Activated naive CD4-positive, alpha-beta T cell treated with anti-CD3 and anti-CD28 coated beads for 36 hours (primary cell): ENCODE results near the gene BRF1. TPM values are rescaled to one million over a fixed set of nuclear protein-coding genes. Genes with fewer than 3 reads are reported as not detected.
"Not testable (repeated sequence)": the region's sequence is repeated elsewhere in the genome, so short reads cannot be mapped to it uniquely, and the experiment has no call there.

Experiments
- CTCF ChIA-PET: fragments of 350-600 bp; sonication (Branson Sonifier 250); formaldehyde crosslinking; loops from one replicate; lab custom pipeline; 2021; ENCODE audit warnings: antibody characterized with exemption; lab: Charles Lee
- DNase-seq: peaks from one replicate; pipeline ENCODE4 v3.0.0-alpha.2; 2020
- H3K27ac Mint-ChIP-seq: one replicate; pipeline ENCODE4 v1.8.0; 2021; ENCODE audit warnings: mild to moderate bottlenecking, mixed read lengths
- H3K27me3 Mint-ChIP-seq: one replicate; pipeline ENCODE4 v1.8.0; 2021; ENCODE audit warnings: low read depth, mixed read lengths
- H3K36me3 Mint-ChIP-seq: one replicate; pipeline ENCODE4 v1.8.0; 2021; ENCODE audit warnings: low read depth, mixed read lengths
- H3K4me1 Mint-ChIP-seq: one replicate; pipeline ENCODE4 v1.8.0; 2021; ENCODE audit warnings: low read depth, mixed read lengths
- H3K4me3 Mint-ChIP-seq: one replicate; pipeline ENCODE4 v1.8.0; 2021; ENCODE audit warnings: mild to moderate bottlenecking, moderate library complexity, mixed read lengths
- H3K9me3 Mint-ChIP-seq: one replicate; pipeline ENCODE4 v1.8.0; 2021; ENCODE audit warnings: mixed read lengths
- intact Hi-C: fragments of 100-400 bp; cut with micrococcal nuclease; formaldehyde crosslinking; loops from one replicate; pipeline ENCODE4 v1.15.1; 2023
- total RNA-seq, 2 experiments: library from RNA; stranded (reverse); gene quantifications; one replicate each; pipeline ENCODE4 v1.2.3, GENCODE V29; 2021

BRF1 gene
- total RNA-seq, 2 experiments from 2014 or later, result 20.6 to 23.4 TPM

DNA sequence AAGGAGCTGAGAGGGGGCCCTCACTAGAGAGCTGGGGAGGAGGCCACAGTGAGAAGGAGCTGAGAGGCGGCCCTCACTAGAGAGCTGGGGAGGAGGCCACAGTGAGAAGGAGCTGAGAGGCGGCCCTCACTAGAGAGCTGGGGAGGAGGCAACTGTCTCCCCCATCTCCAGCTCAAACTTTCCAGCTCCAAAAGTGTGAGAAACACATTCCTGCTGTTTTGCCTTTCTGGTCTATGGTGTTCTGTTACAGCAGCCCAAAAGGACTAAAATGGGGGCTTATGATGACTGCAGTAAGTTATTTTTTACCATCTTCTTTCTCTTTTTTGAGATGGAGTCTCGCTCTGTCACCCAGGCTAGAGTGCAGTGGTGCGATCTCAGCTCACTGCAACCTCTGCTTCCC is 23.4 kb downstream of the BRF1 start:
- H3K27ac Mint-ChIP-seq, H3K4me1 Mint-ChIP-seq, H3K9me3 Mint-ChIP-seq, DNase-seq, H3K4me3 Mint-ChIP-seq, intact Hi-C loops, H3K36me3 Mint-ChIP-seq, H3K27me3 Mint-ChIP-seq: not testable (repeated sequence)
- CTCF ChIA-PET, result interaction anchor here (0.6 kb wide), 1 partner anchor 240 kb away, joined by 3 read pairs; no protein-coding TSS in a partner anchor

DNA sequence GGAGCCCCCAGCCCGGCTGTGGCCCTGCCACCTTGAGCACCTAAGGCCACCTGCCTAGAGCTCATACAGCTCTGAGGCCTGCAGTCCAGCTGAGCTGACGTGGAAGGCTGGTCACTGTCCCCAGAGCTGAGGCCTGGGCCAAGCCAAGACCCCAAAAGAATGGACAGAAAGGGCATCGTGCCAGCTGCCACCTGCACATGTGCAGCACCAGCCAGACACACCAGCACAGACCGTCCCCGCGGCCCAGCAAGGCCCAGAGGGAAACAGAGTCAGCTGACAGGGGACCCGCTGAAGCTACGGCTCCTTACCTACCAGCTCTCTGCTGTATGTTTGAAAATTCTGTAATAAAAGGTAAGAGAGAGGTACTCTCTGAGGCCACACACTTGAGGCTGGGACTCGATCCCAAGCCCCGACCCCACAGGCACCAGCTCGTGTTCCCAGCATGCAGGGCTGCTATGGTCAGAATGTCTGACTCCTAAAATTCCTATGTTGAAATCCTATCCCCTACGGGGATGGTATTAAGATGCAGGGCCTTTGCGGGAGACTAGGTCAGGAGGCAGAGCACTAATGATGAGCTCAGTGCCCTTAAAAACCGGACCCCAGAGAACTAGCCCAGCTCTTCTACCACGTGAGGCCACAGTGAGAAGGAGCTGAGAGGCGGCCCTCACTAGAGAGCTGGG is 25.4 kb downstream of the BRF1 start:
- Mint-ChIP-seq H3K27ac (no peak overlapping the region), H3K27me3 (no peaks in the 10 kb centered on the region), H3K9me3 (no peaks in the 10 kb centered on the region), H3K4me1 (peaks cover 2% of the 10 kb centered on the region), H3K36me3 (peaks cover 2% of the 10 kb centered on the region), H3K4me3 (no peak overlapping the region)
- DNase-seq, result no peak
- intact Hi-C loops, result no loop called here
- CTCF ChIA-PET, result interaction anchor here (0.5 kb wide), 1 partner anchor 190 kb away, joined by 5 read pairs; no protein-coding TSS in a partner anchor

GRCh38 chr14:105274637-105275036 is 26.2 kb downstream of the BRF1 start:
- peaks cover 2% of the 10 kb centered on the region for H3K4me1 Mint-ChIP-seq
- H3K27ac Mint-ChIP-seq, result no peak overlapping the region
- no peak for DNase-seq
- H3K9me3 Mint-ChIP-seq, result no peaks in the 10 kb centered on the region
- CTCF ChIA-PET, result no interaction called here
- H3K36me3 Mint-ChIP-seq, result peaks cover 2% of the 10 kb centered on the region
- no peaks in the 10 kb centered on the region for H3K27me3 Mint-ChIP-seq
- H3K4me3 Mint-ChIP-seq, result no peak overlapping the region
- intact Hi-C loops, result no loop called here

- intact Hi-C loops, result no loop called here
- no peak for DNase-seq
- Mint-ChIP-seq H3K27ac (no peak overlapping the region), H3K9me3 (no peaks in the 10 kb centered on the region), H3K36me3 (peaks cover 2% of the 10 kb centered on the region), H3K27me3 (no peaks in the 10 kb centered on the region), H3K4me1 (peaks cover 2% of the 10 kb centered on the region), H3K4me3 (no peak overlapping the region)
- CTCF ChIA-PET, result interaction anchor here (0.6 kb wide), 1 partner anchor 9 kb away, joined by 3 read pairs; no protein-coding TSS in a partner anchor
Measured at GRCh38 chr14:105273062-105273461, 27.7 kb downstream of the BRF1 start.

DNA sequence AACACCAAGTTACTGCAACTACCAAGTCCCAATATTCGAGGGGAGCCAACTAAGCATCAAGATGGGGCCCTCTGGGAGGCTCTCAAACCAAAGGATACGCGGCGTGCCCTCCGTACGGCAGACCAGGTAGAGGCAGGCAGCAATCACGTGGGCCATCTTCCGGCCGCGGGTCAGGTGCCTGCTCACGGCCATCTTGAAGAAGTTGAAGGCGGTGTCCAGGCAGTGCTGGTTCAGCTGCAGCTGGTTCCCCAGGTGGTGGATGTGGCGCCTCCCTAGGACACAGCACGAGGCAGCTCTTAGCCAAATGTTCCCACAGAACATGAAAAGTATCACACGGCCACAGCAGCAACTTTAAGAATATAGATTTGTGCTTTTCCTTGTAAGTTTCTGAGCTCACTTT is 28.2 kb downstream of the BRF1 start:
- Mint-ChIP-seq H3K4me3 (no peak overlapping the region), H3K4me1 (peaks cover 2% of the 10 kb centered on the region), H3K27ac (no peak overlapping the region), H3K36me3 (peaks cover 2% of the 10 kb centered on the region), H3K27me3 (no peaks in the 10 kb centered on the region), H3K9me3 (no peaks in the 10 kb centered on the region)
- intact Hi-C loops, result no loop called here
- CTCF ChIA-PET, result interaction anchor here (0.6 to 1.0 kb wide), 2 partner anchors 9 to 12 kb away, joined by 3 read pairs; no protein-coding TSS in a partner anchor
- DNase-seq, result no peak

DNA sequence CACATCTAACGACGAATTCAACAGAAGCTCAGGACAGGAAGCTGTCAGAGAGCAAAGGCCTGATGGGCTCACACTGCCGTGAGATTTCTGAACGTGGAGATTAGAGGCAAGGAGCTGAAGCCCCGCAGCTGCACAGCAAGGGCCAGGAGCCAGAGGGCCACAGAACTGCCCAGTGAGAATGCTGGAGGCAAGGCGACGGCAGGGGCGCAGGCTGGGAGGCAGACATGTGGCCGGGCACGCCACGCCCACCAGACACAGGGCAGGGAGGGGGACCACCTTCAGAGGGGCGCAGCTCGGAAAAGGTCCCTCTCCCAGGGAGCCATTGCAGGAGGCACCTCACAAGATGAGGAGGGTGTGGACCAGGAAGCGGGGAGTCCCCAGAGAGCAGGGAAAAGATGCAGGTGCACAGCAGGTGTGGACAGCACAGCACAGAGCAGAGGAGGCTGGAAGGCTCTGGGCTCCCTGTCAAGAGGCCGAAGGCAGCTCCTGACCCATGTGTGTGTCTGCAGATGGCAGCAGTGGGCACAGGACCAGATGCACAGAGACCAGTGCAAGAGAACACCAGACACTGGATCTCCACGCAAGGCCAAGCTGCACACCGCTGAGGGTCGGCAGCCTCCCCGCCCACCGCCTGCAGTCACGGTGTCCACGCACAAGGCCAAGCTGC is 29.4 kb downstream of the BRF1 start:
- no peaks in the 10 kb centered on the region for H3K27me3 Mint-ChIP-seq
- intact Hi-C loops, result no loop called here
- CTCF ChIA-PET, result interaction anchor here (1.0 kb wide), 1 partner anchor 11 kb away, joined by 3 read pairs; no protein-coding TSS in a partner anchor
- no peak overlapping the region for H3K4me3 Mint-ChIP-seq
- H3K36me3 Mint-ChIP-seq, result peaks cover 2% of the 10 kb centered on the region
- no peak overlapping the region for H3K27ac Mint-ChIP-seq
- no peaks in the 10 kb centered on the region for H3K9me3 Mint-ChIP-seq
- H3K4me1 Mint-ChIP-seq, result peaks cover 2% of the 10 kb centered on the region
- DNase-seq, result no peak

GRCh38 chr14:105269405-105269804 is 31.4 kb downstream of the BRF1 start:
- no peaks in the 10 kb centered on the region for H3K27me3 Mint-ChIP-seq
- H3K4me3 Mint-ChIP-seq, result no peak overlapping the region
- H3K9me3 Mint-ChIP-seq, result no peaks in the 10 kb centered on the region
- intact Hi-C loops, result no loop called here
- peaks cover 2% of the 10 kb centered on the region for H3K36me3 Mint-ChIP-seq
- H3K27ac Mint-ChIP-seq, result no peak overlapping the region
- CTCF ChIA-PET, result no interaction called here
- peaks cover 2% of the 10 kb centered on the region for H3K4me1 Mint-ChIP-seq
- no peak for DNase-seq

DNA sequence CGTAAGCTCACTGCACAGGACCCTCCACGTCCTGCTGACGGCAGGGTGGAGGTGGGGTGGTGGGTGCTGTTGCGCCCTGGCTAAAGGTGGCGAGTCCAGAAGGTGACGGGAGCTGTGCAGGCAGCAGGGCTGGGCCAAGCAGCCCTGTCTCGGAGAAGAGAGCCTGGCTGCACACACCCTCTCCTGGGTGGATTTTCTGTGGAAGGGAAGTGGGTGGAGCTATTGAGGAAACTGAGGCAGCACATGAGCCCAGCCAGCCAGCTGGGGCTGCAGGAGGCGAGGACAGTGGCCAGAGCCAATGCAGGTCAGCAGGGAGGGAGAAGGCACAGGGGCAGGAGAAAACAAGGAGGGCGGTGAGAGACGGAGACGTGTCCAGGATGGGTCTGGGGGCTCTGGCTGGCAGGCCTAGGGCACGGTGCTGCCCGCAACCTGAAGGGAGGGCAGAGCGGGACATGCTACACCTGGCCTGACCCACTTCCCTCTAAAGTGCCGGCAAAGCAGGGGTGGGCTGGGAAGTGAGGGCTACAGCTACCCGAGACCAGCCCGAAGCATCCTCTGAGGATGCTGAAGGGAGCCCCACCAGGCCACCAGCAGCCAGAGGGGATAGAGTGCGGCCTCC is 32.0 kb downstream of the BRF1 start:
- H3K27ac Mint-ChIP-seq, result no peak overlapping the region

GRCh38 chr14:105267820-105268548 is 32.8 kb downstream of the BRF1 start:
- intact Hi-C loops, result no loop called here
- Mint-ChIP-seq H3K9me3 (no peaks in the 10 kb centered on the region), H3K4me3 (no peak overlapping the region), H3K27ac (no peak overlapping the region), H3K36me3 (peaks cover 7% of the 10 kb centered on the region), H3K4me1 (peaks cover 2% of the 10 kb centered on the region), H3K27me3 (no peaks in the 10 kb centered on the region)
- DNase-seq, result no peak
- CTCF ChIA-PET, result no interaction called here

More for the DNA sequence above, 32.0 kb downstream of the BRF1 start:
- intact Hi-C loops, result no loop called here
- H3K9me3 Mint-ChIP-seq, result no peaks in the 10 kb centered on the region
- peaks cover 2% of the 10 kb centered on the region for H3K4me1 Mint-ChIP-seq
- H3K27me3 Mint-ChIP-seq, result no peaks in the 10 kb centered on the region
- H3K4me3 Mint-ChIP-seq, result no peak overlapping the region
- DNase-seq, result no peak
- peaks cover 6% of the 10 kb centered on the region for H3K36me3 Mint-ChIP-seq
- CTCF ChIA-PET, result no interaction called here

DNA sequence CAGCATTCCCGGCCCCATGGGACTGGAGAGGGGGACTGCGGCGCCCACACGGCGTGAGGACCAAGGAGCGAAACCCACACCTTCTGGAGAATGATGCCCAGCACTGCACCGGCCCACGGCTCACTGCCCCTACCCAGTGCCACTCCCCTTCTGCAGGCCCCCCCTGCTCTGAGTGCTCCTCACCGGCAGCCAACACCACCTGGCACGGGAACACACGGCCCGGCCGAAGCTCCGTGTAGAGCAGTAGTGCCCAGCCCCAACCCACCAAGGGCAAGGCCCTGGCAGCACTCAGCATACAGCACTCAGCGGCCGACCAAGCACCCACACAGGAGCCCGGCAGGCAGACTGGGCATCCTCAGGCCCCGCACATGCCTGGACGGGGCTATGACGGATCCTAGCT is 39.0 kb downstream of the BRF1 start:
- Mint-ChIP-seq H3K27me3 (no peaks in the 10 kb centered on the region), H3K4me1 (peaks cover 8% of the 10 kb centered on the region), H3K27ac (no peak overlapping the region), H3K36me3 (peaks cover 5% of the 10 kb centered on the region), H3K4me3 (no peak overlapping the region), H3K9me3 (no peaks in the 10 kb centered on the region)
- intact Hi-C loops, result no loop called here
- DNase-seq, result no peak
- CTCF ChIA-PET, result no interaction called here

- DNase-seq, result no peak
- H3K27ac Mint-ChIP-seq, result no peak overlapping the region
- CTCF ChIA-PET, result interaction anchor here (0.9 kb wide), 1 partner anchor 11 kb away, joined by 3 read pairs; no protein-coding TSS in a partner anchor
- H3K27me3 Mint-ChIP-seq, result no peaks in the 10 kb centered on the region
- H3K4me3 Mint-ChIP-seq, result no peak overlapping the region
- no peaks in the 10 kb centered on the region for H3K9me3 Mint-ChIP-seq
- peaks cover 8% of the 10 kb centered on the region for H3K4me1 Mint-ChIP-seq
- intact Hi-C loops, result no loop called here
- peaks cover 5% of the 10 kb centered on the region for H3K36me3 Mint-ChIP-seq
Measured at GRCh38 chr14:105260959-105261358, 39.8 kb downstream of the BRF1 start.

DNA sequence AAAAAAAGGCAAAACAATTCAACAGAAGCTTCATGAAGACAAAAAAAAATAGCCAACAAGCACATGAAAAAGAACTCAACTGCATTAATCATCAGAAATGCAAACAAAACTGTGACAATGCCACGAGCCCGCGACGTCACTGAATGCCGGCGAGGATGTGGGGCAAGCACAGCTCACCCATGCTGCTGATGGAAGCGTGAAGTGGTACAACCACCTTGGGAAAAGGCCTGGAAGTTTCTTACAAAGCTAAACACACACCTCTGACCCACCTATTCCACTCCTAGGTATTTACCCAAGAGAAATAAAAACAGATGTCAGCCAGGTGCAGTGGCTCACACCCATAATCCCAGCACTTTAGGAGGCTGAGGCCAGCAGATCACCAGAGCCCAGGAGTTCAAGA is 42.0 kb downstream of the BRF1 start:
- H3K27ac Mint-ChIP-seq, result no peak overlapping the region
- no peak overlapping the region for H3K4me3 Mint-ChIP-seq
- peaks cover 8% of the 10 kb centered on the region for H3K4me1 Mint-ChIP-seq
- no peak for DNase-seq
- H3K9me3 Mint-ChIP-seq, result no peaks in the 10 kb centered on the region
- H3K27me3 Mint-ChIP-seq, result no peaks in the 10 kb centered on the region
- CTCF ChIA-PET, result interaction anchor here (0.7 to 0.9 kb wide), 3 partner anchors 23 to 222 kb away, joined by 3 read pairs; no protein-coding TSS in a partner anchor
- intact Hi-C loops, result no loop called here
- H3K36me3 Mint-ChIP-seq, result peaks cover under 1% of the 10 kb centered on the region
